GM19023 (cell line): Measurements from ENCODE around the gene CNPY1.
"Not testable (repeated sequence)": the region's sequence is repeated elsewhere in the genome, so short reads cannot be mapped to it uniquely, and the experiment has no call there.

ENCODE experiments used
- ATAC-seq: cut with Tn5 transposase; IDR thresholded peaks from one replicate; pipeline ENCODE4 v1.9.1; 2021; ENCODE audit warnings: mild to moderate bottlenecking, moderate library complexity; ENCODE audit not compliant: unreplicated experiment

Gene CNPY1

DNA sequence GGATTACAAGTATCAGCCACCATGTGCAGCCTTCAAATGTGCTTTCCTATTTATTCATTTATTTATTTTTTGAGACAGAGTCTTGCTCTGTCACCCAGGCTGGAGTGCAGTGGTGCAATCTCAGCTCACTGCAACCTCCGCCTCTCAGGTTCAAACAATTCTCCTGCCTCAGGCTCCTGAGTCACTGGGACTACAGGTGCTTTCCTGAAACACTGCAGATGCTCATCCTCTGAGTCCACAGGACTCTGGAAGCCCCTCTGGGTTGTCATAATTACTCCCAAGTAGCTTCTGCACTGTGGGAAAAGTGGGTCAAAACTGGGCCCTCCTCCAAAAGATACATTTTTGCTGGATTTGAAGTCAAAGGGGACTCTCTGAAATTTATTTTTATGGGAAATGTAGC lies at the start of gene CNPY1:
Gene CNPY1, minus strand, starts transcription at position 111 of the 400 bp plus-strand sequence. CDS start 630 bp downstream, outside the sequence.
- not testable (repeated sequence) for ATAC-seq

DNA sequence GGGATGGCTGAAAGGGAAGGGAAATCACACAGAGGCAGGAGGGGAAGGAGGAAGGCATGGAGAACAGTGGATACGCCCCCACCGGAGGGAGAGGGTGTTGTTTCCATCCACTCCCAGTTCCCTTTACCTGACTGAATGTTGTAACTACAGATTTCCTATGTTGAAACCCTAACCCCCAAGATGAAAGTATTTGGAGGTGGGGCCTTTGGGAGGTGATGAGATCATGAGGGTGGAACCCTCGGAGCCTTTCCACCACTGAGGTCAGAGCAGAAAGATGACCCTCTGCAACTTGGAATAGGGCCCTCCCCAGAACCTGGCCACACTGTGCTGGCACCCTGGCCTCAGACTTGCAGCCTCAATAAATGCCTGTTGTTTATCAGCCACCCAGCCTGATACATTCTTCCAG lies 48.6 kb upstream of the CNPY1 start:
- ATAC-seq = no peak

DNA sequence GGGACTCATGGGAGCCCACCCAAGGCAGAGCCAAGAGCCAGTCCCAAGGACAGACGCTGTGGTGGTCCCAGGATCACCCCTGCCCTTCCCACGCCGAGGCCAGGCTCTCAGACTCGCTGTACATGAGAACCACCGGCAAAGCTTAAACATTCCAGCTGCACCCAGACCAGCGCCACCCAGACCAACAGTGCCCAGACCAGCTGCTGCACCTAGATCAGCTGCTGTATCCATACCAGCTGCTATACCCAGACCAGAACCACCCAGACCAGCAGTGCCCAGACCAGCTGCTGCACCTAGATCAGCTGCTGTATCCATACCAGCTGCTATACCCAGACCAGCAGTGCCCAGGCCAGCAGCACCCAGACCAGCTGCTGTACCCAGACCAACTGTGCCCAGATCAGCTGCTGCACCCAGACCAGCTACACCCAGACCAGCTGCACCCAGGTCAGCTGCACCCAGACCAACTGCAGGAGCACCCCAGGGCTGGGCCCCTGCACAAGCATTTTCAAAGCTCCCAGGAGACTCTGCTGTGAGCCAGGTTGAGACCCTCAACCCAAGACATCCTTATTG lies 47.9 kb upstream of the CNPY1 start:
- ATAC-seq = no peak

DNA sequence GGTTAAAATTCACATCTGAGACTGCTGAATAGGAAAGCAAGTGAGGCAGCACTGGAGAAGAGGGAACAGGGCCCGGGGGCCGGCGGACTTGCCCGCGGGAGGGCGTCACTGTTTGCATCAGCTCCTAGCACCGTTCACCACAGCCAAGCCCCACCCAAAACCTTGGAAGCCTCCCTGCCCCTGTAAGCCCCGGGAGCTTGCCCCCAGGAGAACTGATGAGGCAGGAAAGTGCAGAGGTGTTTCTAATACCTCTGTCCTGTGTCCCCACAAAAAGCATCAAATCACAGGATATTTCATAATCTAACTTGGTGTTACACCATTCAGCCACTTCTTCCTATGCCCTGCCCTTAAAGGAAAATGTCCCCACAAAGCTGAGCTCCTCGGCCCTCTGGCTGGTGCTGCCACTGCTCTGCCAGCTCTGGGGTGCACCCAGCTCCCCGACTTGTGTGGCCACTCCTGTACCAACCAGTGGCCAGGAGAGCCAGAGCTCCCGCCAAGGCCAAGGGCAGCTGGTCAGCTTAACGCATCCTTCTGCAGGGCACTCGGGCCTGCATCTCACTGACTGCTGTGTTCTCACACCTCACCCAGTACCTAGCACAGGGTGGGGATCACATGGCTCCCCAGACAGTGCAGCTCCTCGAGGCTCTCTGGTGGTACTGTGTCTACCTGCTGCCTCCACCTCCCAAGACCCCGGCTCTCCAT lies 47.3 kb upstream of the CNPY1 start:
- no peak for ATAC-seq

DNA sequence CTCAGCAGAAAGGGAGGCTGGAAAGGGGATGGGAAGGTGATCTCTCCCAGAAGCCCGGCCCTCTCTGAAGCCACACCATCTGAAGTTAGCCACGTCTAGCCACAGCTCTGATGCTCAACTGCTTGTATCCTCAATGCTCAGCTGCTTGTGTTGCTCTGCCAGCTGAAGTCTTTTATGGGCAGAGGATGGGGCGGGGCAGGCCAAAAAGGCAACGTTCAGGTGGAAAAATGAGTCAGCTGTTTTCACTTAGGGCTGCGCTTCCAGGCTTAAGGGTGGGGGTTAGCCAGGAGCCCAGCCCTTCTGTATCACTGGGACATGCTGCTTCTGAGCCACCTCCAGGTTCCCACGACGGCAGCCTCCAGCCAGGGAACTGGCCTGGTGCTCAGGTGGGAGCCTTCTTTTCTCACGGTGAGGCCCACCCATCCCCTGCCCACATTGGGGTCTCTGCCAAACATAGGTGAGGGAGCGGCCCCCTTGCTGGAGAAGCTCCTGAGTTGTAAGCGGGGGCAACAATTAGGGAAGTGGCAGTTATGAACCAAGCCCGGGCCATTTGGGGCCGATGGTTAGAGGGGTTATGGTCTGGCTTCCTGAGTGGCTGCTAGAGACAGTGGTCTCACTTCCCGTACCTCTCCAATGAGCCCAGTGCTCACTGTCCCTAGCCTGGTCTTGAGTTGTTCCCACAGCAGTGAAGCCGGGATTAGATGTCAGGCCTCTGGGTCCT lies 44.9 kb upstream of the CNPY1 start:
- ATAC-seq = no peak

DNA sequence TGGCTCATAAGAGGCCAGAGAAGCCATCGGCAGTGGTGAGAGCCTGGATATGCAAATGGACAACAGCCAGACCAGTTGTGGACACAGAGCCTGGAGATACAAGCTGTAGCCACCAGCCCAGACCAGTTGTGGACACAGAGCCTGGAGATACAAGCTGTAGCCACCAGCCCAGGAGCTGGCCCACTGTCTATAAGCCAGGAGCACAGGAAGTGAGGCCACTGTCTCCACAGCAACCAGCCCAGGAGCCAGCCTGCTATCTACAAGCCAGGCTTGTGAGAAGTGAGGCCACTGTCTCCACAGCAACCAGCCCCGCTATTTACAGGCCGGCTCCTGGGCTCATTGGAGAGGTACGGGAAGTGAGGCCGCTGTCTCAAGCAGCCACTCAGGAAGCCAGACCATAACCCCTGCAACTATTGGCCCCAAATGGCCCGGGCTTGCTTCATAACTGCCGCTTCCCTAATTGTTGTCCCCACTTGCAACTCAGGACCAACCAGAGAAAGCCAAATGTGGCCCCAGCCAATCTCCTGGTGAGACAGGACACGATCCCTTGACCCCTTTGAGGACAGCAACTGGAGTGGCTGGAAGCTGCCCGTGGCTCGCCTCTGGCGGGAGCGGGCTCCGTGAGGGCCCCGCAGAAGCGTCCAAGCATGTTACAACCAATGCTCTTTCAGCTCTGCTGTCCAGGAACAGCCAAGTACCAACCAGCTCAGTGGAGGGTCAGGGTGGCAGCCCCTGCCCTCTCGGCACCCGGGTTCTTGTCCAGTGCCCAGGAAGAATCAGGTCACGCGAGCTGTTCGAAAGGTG lies 44.1 kb upstream of the CNPY1 start:
- ATAC-seq = no peak

DNA sequence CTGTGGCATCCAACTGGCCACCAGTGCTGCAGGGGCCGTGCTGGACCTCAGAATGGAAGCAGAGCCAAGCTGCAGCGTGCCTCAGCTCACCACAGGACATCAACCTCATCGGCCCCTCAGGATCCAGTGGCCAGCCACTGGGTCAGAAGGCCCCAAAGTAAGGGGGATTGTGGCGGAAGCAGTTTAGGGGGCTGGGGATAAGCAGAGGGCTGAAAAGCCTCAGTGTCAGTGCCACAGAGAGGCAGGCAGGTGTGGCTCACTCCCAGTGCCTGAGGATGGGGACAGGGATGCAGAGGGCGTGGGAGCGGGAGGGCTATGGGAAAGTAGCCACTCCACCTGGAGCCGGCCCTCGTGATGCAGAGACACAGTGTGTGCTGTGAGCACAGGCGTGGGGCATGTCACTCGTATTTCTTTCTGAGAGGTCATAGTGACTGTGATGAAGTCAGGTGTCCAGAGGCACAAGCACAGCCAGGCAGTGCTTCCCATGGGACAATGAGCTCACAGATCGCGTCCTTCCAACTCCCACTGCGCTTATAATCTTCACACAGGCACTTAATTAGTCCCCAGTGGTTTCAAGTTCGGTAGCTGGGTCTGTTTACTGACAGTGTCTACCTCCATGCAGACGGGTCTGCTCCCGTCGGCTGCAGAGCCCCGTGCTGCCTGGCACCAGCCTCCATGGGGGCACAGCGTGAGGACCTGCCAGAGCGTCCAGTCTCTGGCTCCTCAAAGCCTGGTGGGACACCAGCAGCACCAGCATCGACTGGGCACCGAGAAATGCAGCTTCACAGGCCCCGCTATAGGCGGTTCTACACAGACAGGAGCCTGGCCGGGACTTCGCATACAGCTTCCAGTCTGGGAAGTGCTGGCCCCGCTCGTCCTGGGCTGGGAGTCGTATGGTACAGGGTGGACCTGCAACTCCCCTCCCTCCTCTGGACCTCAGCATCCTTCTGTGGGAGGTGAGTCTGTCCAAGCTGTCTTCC lies 42.9 kb upstream of the CNPY1 start:
- ATAC-seq = no peak

DNA sequence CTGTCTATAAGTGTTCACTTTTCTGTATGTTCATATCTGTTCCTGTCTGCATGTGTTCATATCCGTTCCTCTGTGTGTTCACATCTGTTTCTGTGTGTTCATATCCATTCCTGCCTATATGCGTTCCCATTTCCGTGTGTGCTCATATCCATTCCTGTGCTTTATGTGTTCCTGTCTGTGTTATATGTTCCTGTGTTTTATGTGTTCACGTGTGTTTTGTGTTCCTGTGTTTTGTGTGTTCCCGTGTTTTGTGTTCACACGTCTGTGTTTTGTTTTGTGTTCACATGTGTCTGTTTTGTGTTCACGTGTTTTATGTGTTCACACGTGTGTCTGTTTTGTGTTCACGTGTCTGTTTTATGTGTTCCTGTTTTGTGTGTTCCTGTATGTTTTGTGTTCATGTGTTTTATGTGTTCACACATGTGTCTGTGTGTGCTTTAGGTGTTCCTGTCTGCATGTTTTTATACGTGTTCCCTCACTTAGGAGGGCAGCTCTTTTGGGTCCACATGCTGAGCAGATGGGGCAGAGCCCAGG lies 42.2 kb upstream of the CNPY1 start:
- no peak for ATAC-seq

DNA sequence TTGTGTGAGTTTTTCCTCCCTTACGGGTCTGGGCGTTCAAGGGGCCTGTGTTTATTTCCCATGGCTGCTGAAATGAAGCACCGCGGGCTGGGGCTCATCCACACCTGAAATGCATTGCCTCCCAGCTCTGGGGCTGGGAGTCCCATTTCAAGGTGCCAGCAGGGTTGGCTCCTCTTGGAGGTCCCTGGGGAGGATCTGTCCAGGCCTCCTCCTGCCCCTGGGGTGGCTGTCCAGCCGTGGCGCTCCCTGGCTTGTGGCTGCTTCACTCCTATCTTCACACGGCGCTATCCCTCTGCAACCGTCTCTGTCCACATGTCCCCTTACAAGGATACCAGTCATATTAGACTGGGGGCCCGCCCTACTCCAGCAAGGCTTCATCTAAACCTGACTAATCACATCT lies 41.1 kb upstream of the CNPY1 start:
- ATAC-seq = no peak

DNA sequence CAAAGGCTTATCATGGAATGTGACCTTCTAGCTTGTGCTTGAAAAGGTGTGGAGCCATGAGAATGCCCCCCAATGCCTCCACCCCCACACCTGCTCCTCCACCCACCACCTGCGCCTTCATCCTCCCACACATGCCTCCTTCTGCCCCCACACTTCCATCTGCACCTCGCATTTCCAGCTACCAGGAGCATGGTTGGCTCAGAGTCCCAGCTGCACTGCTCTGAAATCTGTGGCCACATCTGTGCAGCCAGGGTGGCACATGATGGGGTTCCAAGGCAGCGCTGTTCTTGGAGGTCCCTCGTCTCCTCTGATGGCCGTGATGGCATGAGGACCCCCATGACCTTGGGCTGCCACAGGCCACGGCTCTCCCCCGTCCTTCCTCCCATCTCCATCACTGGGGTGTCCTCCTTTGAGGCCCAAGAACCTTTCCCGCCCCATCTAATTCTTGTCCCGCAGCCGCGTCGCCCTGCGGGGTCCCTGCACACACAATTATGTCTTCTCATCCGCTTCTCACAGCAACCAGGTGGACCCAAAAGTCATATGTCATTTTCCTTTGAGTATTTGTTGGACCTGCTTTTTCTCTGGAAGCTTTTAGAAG lies 40.6 kb upstream of the CNPY1 start:
- ATAC-seq = no peak

DNA sequence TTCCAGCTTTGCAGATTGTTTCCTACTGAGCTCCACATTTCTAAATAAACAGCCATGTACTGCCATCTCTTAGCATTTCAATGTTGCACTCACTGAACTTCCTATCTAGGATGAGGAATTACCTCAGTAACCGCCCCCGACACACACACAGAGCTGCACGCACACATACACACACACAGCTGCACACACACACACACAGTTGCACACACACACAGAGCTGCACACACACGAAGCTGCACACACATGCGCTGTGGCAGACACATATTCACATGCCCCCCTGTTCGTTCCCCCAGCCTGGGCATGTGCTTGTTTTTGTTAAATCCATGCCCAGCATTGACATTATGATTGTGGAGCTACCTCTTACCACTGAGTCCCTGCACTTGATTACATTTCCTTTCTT lies 39.6 kb upstream of the CNPY1 start:
- ATAC-seq = no peak

DNA sequence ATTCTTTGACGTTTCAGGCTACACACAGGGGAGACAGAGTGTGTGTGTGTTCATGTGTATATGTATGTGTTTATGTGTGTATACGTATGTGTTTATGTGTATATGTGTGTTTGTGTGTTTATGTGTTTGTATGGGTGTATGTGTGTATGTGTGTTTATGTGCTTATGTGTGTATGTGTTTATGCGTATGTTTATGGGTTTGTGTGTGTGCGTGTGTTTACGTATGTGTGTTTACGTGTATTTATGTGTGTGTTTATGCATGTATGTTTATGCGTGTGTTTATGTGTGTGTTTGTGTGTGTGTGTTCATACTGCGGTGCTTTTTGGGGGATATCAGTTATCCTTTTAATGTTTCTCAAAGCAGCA lies 39.2 kb upstream of the CNPY1 start:
- ATAC-seq = no peak

DNA sequence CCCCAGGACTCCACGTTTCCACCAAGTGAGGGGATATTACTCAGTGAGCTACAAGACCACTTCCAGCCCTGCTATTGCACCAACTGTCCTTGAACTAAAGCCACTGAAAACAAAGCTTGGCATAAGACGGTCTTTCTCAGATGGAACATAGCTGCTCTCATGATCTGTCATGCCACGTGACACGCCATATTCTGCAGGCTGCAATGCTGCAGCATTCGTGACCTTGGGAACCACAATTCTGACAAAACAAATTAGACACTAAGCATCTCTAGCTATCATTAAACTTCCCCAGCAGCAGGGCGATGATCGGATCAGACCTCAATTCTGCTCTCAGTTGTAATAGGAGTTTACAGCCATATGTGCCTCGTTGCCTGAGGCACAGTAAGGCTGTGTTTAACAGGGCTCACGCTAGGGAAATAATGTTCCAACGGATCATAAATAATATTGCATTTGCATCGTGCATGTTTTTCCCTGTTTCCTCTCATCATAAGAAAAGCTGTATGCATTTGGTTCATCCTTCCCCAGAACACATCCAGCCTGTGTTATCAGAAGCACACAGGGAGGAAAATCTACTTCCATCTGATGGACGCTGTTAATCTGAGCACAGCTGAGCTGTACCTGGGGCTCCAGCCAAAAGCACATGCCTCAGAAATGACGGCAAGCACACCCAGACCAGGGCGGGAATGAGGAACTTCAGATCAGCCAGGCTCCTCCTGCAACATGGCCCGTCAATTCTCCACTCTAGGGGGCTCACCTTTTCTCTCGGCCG lies 38.6 kb upstream of the CNPY1 start:
- ATAC-seq = no peak

DNA sequence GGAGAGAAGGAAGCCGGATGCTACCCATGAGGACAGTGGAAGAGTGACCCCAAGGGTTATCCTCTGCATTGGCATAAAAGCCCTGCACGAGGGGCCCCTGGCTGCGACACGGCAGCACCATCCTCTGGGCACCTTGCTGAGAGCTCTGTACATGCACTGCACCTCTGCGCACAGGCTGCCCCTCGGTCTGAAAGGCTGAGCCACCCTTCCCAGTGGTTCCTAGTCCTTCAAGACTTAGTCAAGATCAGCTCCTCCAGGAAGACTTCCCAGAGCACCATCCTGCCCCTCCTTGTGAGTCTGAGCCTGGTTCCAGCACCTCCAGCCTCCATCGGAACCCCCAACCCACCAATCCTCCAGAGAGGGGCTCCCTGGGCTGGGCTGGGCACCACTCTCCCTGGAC lies 37.9 kb upstream of the CNPY1 start:
- no peak for ATAC-seq

DNA sequence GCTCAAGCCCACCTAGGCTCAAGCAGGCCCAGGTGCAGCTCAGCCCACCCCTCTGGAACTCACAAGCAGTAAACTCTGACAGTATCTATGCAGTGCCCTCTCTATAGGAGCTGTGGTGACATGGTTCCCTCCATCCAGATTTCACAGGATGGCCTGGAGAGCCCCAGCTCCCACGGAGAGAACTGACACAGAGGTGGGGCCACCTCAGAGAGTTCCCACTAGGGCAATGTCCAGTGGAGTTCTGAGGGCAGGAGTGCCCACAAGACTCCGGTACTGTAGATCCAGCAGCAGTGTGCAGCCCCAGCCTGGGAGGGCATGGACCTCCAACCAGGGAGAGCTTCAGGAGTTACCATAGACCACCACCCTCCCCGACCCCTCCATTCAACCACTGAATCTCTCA lies 37.3 kb upstream of the CNPY1 start:
- no peak for ATAC-seq

DNA sequence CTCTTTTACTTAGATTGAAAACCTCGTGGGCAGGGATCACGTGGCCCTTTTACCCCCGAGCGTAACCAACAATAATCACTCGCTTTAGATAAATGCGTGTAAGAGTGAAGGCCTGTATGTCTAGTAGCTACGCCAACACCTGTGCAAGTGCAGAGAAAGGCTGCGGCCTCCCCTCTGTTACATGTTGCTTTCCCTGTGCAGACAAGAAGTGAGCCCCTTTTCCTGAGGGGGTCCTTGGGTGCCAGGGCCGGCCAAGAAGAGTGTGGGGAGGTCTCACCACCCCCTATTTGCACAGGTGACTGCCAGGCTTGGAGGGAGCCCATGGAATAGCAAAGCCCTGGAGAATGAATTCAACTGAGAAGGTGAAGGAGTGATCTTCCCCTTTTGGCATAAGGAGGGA lies 35.6 kb upstream of the CNPY1 start:
- no peak for ATAC-seq

DNA sequence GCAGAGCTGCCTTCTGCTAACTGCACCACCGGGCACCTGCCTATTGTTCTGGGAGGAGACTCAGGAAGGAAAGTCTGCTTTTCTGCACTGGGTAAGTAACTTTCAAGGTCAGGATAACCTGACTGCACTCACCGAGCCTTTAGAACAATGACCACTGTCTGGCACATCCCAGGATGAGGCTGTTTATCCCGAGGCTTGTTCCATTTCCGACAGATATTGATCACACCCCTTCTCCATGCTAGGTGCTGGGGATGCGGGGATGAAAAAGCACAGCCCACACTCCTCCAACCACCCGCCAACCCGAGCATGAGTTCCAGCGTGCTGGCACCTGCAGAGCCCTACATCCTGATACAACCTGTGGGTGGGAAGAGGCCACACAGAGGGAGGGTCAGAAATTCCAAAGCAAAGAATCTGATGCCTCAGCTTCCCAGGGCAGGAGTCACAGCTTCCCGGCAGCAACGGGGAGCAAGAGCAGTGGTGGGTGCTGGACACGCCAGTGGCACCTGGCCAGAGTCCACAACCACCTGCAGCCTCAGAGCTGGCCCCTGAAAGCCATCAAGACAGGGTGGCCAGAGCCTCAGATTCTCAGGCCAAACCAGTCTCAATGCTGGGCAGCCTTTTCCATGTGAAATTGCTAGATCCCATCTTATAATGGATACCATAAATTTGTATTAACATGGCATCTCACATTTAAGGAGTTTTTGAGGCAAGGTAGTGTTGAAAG lies 34.9 kb upstream of the CNPY1 start:
- ATAC-seq = no peak

DNA sequence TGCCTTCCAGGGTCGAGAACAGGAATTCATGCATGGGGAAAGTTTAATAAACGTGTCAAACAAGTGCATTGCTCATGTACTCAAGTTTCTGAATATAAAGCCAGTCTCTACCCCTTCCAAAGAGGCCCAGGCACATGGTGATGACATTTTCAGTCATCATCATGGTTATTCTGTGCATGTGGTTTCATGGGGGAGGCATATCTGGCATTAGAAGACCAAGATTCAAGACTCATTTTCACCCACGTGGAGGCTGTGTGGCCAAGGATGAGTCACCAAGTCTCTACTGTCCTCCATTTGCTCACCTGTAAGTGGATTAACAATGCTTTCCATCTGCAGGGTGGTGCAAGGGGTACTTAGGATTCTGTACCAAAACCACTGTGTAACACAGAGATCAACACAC lies 34.0 kb upstream of the CNPY1 start:
- ATAC-seq = no peak
